Ectodermal cell (in vitro differentiated cells): ENCODE results near the gene CDK6.
"Not testable (repeated sequence)": the region's sequence is repeated elsewhere in the genome, so short reads cannot be mapped to it uniquely, and the experiment has no call there.

Source experiments
- H3K27ac ChIP-seq: 2 replicates; pipeline ENCODE4 v1.7.0; 2013; ENCODE audit warnings: mild to moderate bottlenecking, low read depth, low read length; ENCODE audit not compliant: insufficient read depth, poor library complexity, severe bottlenecking
- H3K27me3 ChIP-seq: 2 replicates; pipeline ENCODE4 v1.7.0; 2013; ENCODE audit warnings: mild to moderate bottlenecking, low read length; ENCODE audit not compliant: insufficient read depth, control insufficient read depth, poor library complexity, severe bottlenecking
- H3K36me3 ChIP-seq: one replicate; pipeline ENCODE4 v1.7.0; 2013; ENCODE audit warnings: low read length; ENCODE audit not compliant: control insufficient read depth, insufficient read depth
- H3K4me1 ChIP-seq: one replicate; pipeline ENCODE4 v1.7.0; 2013; ENCODE audit warnings: low read length; ENCODE audit not compliant: control insufficient read depth, insufficient read depth
- H3K4me3 ChIP-seq: 2 replicates; pipeline ENCODE4 v1.7.0; 2013; ENCODE audit warnings: low read depth, low read length, control low read depth; ENCODE audit not compliant: insufficient read depth
- H3K9me3 ChIP-seq: 2 replicates; pipeline ENCODE4 v1.7.0; 2013; ENCODE audit warnings: mild to moderate bottlenecking, low read length, moderate library complexity; ENCODE audit not compliant: control insufficient read depth
- WGBS, 2 experiments: methylation state at CpG; one replicate each; pipeline ENCODE4 v1.1.7; 2013; ENCODE audit warnings: missing lambda C conversion rate in 2 of 2; 5-methylcytosine and 5-hydroxymethylcytosine counted together

Gene CDK6

DNA sequence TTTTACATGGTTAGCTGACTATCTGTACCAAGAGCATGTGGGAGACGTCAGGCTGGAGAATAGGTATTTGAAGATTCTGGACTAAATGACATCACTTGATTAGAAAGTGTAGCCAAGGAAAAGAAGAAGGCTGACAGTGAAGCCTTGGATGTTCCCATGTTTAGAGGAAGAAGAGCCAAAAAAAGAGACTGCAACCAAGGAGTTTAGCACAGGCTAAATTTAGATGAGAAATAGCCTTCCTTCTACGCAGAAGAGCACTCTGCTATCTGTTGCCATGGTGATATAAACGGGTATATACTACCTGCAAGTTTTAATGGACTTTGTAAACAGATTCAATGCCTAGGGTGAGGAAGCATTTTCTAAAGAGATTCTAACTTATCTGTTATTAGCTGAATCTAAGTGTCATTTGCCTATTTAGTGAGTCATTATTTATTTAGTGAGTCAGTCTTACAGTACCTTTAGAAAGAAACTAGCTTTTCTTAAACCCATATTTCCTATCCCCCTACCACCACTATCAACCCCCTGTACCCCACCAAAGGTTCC, 69.8 kb downstream of the CDK6 start:
- Histone ChIP-seq H3K4me1 (peaks cover 24% of the 10 kb centered on the region), H3K36me3 (no peaks in the 10 kb centered on the region), H3K9me3 (no peaks in the 10 kb centered on the region), H3K27ac (no peak overlapping the region), H3K27me3 (no peaks in the 10 kb centered on the region), H3K4me3 (no peak overlapping the region)
- 90% methylated on average over 3 of the region's 3 CpGs for WGBS, 2 experiments

DNA sequence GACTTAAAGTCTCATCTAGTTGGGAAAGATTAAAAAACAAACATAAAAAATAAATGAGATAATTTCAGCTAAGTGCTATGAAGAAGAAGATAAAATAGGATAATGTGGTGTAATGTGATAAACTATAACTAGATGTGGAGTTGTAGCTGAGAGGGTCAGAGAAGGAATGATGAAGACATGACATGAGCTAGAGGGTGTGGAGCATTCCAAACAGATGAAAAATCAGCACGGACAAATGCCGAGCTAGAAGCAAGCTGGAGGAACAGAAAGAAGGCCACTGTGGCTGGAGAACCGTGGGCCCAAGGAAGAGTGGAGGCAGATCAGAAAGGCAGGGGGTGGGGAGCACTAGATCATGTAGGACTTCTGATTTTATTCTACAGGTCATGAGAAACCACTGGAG, 70.6 kb downstream of the CDK6 start:
- H3K27me3 ChIP-seq = no peaks in the 10 kb centered on the region
- H3K27ac ChIP-seq = no peak overlapping the region
- H3K9me3 ChIP-seq = no peaks in the 10 kb centered on the region
- no peaks in the 10 kb centered on the region for H3K36me3 ChIP-seq
- WGBS, 2 experiments = 88 to 93% methylated on average over 3 of the region's 3 CpGs
- no peak overlapping the region for H3K4me3 ChIP-seq
- peaks cover 24% of the 10 kb centered on the region for H3K4me1 ChIP-seq

DNA sequence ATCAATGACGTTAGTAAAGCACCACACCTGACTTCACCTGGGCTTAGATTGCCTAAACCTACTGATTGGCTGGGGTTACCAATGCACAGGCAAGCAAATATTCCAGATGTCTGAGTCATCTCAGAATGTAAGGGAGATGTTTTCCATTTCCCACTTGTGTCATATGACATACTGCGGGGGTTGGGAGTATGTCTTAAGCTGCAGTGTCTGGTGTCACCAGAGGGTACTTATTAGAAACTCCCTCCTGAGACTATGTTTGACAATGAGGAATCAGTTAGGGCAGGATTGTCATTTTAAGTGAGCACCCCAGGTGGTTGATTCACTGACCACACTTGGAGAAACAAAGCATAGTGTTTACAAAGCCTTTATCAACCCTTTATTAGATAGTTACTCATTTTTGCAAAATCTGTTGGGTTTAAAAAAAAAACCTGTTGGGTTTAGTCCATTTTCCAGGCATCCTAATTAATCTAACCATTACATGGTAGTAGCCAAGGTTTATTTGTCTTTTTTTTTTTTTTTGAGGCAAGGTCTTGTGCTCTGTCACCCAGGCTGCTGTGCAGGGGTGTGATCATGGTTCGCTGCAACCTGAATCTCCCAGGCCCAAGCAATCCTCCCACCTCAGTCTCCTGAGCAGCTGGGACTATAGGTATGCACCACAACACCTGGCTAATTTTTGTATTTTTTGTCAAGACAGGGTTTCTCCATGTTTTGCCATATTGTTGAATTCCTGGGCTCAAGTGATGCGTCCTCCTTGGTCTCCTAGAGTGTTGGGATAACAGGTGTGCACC, 72.5 kb downstream of the CDK6 start:
- Histone ChIP-seq H3K27ac (no peak overlapping the region), H3K36me3 (no peaks in the 10 kb centered on the region), H3K9me3 (no peaks in the 10 kb centered on the region), H3K27me3 (no peaks in the 10 kb centered on the region), H3K4me3 (no peak overlapping the region), H3K4me1 (peaks cover 22% of the 10 kb centered on the region)
- WGBS, 2 experiments = 18 to 26% methylated on average over 4 of the region's 4 CpGs

DNA sequence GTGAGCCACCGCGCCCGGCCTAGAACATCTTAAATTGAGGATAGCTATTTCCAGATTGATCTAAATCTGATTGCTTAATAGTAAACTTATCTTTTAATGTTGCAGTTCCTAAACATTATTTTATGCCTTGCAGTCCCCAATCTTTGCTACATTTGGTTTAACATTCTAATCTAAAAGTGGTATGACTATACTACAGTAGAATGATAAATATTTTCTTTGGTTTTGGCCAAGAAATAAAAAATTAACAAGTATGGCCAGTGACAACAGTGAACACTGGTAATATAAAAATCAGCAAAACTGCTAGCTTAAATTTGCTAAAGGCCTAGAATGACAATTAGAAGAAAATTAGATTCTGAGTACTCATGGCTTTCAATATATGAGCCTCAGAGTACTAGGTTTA, 73.5 kb downstream of the CDK6 start:
- 89 to 100% methylated on average over 3 of the region's 3 CpGs for WGBS, 2 experiments
- Histone ChIP-seq H3K9me3 (no peaks in the 10 kb centered on the region), H3K36me3 (no peaks in the 10 kb centered on the region), H3K27me3 (no peaks in the 10 kb centered on the region), H3K4me3 (no peak overlapping the region), H3K4me1 (peaks cover 12% of the 10 kb centered on the region), H3K27ac (no peak overlapping the region)

DNA sequence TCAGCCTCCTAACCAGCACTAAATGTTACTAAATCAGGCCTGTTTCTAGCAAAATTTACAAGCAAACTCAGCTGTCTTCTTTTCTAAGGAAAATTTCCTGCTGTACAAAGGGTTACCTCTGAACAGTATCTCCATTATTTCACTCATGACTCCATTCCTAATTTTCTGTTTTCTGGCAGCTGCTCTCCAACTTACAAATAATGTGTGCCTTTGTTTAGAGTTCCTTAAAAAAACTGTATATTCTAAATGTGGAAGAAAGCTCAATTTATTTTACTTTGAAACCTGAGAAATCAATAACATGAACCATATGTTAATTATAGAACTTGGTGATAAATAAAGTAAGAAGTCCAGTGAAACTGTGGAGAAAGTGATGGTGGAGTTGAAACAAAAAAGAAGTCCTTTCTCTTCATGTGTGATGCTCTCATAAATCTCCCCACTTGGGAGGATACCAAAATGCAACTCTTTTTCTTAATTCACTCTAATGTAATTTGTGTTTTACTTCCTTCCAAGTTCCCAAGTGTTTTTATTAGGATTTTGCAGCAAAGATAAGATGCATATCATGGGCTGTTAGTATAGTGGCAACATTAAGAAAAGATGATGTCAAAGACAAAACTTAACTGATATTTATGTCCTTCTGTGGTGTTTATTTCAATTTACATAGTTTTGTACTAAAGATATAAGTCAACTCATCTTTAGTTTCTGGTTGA, 74.8 kb downstream of the CDK6 start:
- Histone ChIP-seq H3K4me1 (peaks cover 12% of the 10 kb centered on the region), H3K27me3 (no peaks in the 10 kb centered on the region), H3K4me3 (no peak overlapping the region), H3K36me3 (no peaks in the 10 kb centered on the region), H3K27ac (no peak overlapping the region), H3K9me3 (no peaks in the 10 kb centered on the region)

DNA sequence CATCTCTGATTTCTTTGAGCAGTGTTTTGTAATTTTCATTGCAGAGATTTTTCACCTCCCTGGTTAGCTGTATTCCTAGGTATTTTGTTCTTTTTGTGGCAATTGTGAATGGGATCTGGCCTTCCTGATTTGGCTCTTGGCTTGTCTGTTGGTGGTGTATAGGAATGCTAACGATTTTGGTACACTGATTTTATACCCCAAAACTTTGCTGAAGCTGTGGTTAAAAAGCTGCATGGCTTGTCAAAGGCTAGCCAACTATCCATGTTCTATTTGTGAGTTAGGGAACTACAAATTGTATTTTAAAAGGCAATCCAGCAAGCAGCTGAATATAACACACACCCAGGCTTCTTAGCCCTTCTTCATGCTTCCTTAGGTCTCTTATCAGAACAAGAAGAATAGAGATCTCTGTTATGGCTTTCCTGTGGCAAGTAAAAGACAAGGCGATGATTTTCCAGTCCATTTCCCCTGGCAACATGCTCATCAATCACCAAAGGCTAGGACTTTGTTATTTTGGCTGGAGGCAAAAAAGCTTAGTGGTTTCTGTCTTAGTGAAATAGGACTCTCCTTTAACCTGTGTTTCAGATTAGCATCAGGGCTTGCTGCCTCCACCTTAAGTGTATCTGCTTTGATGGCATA, 77.5 kb downstream of the CDK6 start:
- peak overlapping the region; percentile 57 for H3K27ac ChIP-seq

DNA sequence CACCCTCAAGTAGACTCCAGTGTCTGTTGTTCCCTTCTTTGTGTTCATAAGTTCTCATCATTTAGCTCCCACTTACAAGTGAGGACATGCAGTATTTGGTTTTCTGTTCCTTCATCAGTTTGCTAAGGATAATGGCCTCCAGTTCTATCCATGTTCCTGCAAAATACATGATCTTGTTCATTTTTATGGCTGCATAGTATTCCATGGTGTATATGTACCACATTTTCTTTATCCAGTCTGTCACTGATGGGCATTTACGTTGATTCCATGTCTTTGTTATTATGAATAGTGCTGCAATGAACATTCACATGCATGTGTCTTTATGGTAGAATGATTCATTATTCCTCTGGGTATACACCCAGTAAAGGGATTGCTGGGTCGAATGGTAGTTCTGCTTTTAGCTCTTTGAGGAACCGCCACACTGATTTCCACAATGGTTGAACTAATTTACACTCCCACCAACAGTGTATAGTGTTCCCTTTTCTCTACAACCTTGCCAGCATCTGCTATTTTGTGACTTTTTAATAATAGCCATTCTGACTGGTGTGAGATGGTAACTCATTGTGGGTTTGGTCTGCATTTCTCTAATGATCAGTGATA, 79.0 kb downstream of the CDK6 start:
- not testable (repeated sequence) for H3K4me1 ChIP-seq, H3K27ac ChIP-seq, H3K9me3 ChIP-seq, H3K36me3 ChIP-seq, H3K4me3 ChIP-seq, H3K27me3 ChIP-seq
- WGBS, 2 experiments = 87 to 89% methylated on average over 3 of the region's 3 CpGs

More for the DNA sequence above, 77.5 kb downstream of the CDK6 start:
- Histone ChIP-seq H3K4me3 (no peak overlapping the region), H3K27me3 (no peaks in the 10 kb centered on the region), H3K9me3 (no peaks in the 10 kb centered on the region), H3K4me1 (peaks cover 6% of the 10 kb centered on the region), H3K36me3 (no peaks in the 10 kb centered on the region)
- 80 to 83% methylated on average over 2 of the region's 2 CpGs for WGBS, 2 experiments

DNA sequence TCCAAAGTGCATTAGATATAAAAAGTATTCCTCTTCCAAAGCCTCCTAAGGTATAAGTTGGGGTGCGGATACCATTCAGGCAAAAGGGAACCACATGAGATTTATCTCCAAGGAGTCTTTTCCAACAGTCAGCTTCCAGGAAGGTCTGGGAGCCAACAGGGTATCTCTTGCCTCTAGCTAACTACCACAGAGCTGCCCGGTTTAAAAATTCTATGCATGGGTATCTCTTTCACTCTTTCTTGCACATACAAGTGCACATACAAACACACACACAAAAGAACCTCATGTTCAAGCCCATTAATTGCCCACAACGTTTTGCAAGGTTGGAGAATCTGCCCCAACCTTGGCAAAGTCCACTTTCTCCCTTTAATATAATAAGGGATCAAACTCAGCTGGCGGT, 80.7 kb downstream of the CDK6 start:
- Histone ChIP-seq H3K27ac (no peak overlapping the region), H3K4me3 (no peak overlapping the region), H3K9me3 (no peaks in the 10 kb centered on the region), H3K36me3 (no peaks in the 10 kb centered on the region), H3K4me1 (no peaks in the 10 kb centered on the region), H3K27me3 (no peaks in the 10 kb centered on the region)
- 82 to 85% methylated on average over 4 of the region's 4 CpGs for WGBS, 2 experiments

DNA sequence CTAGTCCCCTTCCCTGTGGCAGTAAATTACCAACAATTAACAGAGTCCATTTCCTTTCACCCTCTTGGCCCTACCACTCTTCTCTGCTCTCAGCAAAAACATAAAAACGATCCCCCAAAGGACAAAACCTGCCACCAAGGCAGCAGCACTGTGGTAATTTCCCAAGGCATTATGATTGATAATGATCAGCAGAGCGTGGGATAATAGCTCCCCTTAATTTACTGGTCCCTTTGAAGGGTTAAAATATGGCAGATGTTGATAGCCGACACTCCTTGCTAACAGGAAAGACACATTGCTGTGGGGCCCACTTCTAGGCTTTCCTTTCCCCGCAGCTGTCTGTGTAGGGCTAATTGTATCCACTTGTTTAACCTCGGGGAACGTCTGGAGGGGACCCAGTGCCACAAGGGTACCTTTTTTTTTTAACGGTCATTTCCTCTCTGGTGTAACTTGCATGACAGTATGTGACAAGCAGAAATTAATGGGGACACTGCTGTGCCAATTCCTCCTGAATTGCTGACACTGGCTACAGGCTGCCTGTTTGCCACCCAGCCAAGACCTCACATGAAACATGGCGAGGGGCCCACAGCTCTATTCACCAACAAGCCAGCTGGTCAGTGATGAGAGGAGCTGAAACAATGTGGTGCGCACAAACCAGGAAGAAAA, 81.3 kb downstream of the CDK6 start:
- H3K27me3 ChIP-seq = no peaks in the 10 kb centered on the region
- H3K4me1 ChIP-seq = no peaks in the 10 kb centered on the region
- no peaks in the 10 kb centered on the region for H3K9me3 ChIP-seq
- H3K36me3 ChIP-seq = no peaks in the 10 kb centered on the region
- H3K4me3 ChIP-seq = no peak overlapping the region
- H3K27ac ChIP-seq = no peak overlapping the region
- 80 to 84% methylated on average over 9 of the region's 9 CpGs for WGBS, 2 experiments
